GM19395 (cell line): ENCODE measurements around the gene UNC5B.

Experiments used
- ATAC-seq: cut with Tn5 transposase; IDR thresholded peaks from one replicate; pipeline ENCODE4 v1.9.1; 2021; ENCODE audit warnings: mild to moderate bottlenecking, moderate library complexity; ENCODE audit not compliant: unreplicated experiment

The UNC5B gene

DNA sequence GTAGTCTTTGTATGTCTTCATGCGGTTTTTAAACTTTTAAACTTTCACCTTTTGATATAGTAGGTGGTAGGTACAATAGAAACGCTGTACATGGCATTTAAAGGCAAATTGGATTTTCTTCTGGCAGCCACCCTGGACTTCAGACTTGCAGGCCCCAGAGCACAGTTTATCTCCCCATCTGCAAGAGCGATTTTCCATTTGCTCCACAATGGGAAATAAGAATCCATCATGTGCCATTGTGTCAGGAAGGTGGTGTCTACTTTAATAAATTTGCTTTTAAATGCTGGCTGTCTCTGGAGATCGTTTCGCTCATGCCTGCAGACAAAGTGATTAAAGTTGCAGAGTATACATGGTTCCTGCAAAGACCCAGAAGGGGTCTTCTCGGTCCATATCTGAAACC, 38.9 kb downstream of the UNC5B start:
- ATAC-seq: no peak

DNA sequence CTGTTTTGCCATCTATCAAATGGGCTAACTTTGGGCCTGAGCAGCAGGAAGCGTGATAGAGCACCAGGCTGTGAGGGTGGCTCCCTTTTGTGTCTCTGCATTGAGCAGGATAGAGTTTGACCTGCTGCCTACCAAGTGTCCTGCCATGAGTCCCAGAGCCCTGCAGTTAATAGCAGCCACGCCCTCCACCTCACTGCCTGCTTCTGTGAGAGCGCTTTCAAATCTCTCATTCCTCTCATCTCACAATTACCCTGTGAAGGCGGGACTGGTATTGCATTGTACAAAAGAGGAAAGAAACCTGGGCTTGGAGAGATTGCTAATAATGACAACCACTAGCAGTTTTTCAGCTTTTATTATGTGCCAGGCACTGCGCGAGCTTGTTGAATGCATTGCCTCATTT, 39.9 kb downstream of the UNC5B start:
- ATAC-seq: no peak

DNA sequence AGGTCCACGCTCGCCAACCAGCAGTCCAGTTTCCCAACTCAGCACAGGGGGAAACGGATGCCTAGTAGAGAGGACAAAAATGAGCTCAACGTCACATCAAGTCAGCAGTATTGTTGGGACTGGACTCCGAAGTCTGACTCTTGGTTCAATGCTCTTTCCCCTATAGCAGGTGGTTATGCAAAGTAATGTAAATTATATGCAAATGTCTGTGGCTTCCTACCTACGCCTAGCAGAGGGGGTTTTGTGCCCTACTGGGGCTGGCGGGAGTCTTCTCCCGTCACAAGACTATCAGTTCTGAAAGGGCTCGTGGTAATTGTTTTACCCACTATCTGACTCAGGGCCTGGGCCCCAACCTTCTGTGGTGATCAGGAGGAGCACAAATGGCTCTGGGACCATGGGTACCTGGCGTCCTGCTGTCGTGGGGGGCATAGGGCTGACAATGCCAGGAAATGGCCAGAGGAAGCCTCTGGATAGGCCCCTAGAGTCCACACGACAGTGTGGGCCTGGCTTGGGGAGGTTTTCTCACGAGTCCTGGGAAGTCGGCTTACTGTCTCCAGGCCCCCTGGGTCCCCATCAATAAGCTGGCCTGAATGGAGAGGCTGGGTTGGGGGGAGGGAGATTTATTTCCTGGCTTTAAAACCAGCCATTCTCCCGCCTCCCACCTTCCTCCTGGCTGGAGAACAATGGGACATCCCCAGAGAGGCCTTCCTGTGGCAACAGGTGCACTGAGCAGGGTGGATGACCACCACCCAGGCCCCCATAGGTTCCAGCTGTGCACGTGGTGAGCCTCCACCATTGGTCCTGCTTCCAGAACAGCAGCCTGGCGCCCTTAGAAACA, 41.8 kb downstream of the UNC5B start:
- no peak for ATAC-seq

DNA sequence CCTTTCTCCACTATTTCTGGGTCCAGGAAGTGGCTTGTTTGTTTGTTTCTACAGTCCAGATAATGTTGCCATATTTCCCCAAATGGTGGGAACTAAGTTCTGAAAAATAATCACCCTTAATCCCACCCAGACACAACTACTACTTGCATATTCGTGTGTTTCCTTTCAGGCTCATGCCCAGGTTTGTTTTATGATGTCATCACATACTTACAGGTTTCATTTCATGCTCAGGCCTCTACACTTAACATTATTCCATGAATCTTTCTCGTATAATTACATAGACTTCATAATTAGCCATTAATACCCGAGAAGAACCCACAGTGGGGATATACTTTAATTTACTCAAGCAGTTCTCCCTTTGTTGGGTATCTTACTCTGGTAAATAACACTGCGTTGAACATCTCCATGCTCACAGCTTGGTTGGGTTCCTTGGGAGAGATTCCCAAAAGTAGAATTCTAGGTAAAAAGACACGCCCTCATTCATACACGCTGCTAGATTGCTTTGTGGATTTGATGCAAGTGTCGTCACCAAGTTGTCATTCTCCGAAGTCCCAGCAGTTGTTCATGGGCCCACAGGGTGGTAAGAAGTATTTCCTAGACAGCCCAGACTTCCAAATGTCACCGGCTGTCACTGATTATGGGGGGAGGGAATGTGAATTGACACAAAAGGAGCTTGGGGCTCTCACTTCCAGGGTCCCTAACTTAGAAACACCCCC, 42.6 kb downstream of the UNC5B start:
- ATAC-seq: no peak

DNA sequence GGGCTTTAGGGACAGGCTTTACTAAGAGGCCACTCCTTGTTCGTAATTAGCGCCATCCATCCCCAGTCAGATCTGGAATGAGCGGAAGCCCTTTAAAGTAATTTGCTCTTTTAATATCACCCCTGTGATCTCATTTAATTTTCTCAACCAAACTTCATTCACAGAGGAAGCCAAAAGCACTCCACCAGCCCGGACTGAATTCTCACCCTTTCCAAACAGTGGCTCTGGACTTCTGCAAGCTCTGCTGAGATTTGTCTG, 43.1 kb downstream of the UNC5B start:
- ATAC-seq: no peak

DNA sequence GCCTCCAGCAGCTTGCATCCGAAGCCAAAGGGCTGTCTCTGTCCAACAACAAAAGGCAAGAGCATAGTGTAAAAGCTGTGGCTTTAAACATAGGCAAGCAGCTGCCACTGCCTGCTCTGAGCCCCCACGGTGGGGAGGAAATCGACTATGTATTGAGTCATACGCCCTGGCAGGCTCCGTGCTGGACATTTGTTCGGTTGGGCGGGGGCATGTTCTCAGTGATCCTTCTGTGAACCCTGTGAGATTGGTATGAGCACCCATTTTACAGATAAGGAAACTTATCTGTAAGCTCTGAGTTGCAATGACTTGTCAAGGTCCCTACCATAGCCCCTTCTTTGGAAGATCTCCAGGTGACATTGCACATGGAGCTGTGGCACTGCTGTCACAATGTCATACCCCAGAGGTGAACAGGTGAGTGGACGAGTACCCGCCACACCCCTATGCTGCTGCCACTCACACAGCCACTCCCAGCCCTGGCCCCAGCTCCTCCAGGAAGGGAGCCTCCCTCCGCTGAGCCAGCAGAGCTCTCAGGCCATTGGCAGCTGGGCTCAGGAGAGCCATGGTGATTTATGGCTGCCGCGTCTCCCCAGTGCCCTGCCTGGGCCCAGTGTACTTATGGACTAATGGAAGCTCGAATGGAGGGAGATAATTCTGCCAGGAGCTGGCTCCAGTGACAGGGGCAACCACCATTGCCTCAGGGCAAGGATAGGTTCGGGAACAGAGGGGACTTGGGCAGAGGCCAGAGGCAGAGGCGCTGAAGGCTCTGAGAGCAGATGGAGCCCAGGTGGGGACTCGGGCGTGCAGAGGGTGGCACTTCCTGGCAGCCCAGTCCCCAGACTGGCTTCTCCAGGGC, 43.7 kb downstream of the UNC5B start:
- ATAC-seq: no peak

DNA sequence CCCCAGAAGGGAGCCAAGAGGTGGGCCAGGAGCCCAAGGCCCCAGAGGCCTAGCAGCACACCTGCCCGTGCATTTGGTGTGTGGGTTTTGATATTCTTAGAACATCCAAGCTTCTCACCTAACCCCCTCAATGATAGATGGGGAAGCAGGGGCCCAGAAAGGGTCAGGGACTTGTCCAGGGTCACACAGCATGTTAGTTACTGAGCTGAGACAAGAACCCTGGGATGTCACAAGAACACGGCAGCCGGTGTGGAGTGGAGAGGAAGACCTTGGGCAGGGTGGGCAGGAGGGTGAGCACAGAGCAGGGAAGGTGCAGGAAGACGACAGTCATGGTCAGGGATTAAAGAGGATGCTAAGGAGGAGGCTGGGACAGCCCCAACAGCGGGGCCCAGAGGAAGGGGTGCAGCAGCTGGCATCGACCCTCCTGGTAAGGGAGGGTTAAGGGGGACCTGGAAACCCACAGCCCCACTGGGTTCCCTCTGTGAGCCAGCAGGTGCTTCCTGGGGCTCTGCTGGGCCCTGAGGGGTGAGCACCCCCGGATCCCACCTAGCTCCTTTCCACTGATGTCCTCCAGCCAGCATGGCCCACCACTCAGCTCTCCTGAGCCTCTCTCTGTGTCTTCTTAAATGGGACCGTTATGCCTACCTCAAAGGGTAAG, 44.4 kb downstream of the UNC5B start:
- no peak for ATAC-seq

DNA sequence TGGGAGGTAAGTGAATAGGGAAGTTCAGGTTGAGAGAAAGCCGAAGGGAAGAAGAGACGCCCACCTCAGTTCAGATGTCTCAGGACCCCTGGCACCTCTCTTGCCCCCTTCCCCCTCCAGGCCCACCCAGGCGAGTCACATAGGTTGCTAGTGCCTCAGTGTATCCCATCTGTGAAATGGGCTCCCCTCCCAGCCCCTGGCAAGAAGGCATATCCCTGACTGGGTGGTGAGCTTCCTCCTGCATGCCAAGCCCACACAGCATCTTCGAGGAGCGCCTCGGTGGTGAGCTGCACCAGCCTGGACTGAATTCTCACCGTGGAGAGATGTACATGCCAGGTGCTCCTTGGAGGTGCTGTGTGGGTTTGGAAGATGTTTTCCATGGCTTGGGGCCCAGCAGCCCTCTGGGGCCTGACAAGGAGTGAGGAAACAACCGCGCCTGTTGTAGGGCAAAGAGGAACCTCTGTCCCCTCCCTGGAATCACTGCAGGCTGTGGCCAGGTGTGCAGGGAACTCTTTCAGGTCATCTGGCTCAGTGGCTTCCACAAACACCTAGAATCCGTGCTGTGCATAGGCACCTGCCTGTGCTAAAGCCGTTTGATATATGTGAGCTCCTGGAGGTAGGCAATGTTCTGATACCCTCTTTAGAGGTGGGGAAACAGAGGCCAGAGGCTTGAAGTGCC, 45.1 kb downstream of the UNC5B start:
- no peak for ATAC-seq

DNA sequence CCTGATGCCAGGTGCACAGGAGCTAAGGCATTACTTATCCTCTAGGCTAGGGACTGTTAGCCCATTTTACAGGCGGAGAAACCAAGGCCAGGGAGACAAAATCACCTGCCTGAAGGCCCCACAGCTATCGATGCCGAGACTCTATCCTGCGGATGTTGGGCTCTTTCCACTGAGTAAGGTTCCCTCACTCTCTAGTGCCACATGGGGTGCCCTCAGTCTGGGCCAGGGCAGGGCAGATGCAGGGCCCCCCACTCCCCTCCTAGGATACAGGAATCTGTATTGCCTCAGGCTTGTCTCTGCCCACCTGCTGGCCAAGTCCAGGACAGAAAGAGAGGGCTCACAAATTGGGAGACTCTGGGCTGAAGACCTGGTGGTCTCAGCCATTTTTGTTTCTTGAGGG, 45.7 kb downstream of the UNC5B start:
- no peak for ATAC-seq

DNA sequence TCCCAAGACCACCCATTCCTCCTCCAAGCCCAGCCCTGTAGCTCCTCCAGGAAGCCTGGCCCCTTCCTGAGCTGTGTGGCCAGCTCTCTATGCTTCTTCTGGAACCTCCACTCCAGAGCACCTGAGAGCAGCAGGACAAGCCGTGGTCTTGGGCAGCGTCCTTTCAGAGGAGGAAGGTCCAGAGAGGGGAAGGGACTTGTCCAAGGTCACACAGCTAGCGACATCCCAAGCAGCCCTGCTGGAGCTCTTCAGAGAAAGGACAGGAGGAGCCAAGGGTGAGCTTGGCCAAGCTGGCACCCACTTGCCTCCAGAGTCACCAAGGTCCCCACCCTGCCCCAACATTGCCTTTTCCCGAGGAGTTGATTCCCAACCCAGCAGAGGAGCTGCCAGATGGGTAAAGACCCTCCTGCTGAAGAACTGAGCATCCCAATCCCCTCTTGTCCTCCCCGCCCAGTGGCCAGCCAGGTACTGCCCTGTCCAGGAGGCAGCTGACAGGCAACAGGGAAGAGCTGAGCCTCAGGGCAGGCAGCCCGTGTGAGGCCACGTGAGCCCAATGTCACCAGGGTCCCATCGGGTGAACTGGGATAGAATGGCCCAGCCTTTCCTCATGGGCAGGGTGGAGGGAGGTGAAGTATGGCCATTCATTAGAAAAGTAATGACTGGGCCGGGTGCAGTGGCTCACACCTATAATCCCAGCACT, 46.2 kb downstream of the UNC5B start:
- ATAC-seq: no peak

DNA sequence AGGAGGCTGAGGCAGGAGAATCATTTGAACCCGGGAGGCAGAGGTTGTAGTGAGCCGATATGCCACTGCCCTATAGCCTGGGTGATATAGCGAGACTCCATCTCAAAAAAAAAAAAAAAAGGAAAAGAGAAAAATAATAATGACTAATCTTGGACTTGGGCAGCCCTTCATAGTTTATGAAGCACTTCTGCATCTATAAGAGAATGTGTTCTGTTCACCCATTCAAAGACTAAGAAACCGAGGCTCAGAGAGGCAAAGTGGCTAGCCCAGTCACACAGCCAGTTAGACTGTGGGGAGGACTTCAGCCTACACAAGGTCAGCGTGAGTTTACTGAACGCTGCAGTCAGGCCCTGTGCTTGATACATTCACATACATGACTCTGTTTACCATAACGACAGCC, 46.9 kb downstream of the UNC5B start:
- ATAC-seq: no peak

DNA sequence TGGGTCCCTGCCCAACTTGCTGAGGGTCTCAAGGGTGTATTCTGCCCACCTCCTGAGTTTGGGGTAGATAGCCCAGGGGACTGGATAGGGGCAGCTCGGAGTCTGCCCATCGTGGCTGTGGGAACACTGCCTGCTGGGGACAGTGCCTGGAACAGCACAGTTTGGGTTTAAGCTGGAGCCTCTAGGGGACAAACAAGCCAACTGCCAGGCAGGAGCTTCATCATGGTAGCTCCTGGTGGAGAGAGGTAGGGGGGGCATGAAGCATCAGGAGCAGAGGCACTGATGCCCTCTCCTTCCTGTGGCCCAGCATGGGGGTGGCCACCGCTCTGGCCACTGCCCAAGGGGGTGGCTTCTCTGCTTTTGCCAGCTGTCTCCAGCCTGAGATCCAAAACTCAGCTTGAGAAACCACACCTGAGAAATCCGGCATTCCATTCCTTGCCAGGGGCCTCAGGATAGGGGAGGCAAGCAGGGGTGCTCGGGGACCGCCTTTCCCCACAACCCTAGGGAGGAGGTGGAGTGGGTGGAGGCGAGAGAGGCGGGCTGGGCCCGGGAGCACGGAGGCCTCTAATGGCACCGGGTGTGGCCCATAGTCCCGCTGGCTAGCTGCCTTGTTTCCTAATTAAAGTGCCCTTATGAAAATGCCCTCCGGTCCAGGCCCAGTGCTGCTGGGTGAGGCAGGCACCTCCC, 47.6 kb downstream of the UNC5B start:
- no peak for ATAC-seq

DNA sequence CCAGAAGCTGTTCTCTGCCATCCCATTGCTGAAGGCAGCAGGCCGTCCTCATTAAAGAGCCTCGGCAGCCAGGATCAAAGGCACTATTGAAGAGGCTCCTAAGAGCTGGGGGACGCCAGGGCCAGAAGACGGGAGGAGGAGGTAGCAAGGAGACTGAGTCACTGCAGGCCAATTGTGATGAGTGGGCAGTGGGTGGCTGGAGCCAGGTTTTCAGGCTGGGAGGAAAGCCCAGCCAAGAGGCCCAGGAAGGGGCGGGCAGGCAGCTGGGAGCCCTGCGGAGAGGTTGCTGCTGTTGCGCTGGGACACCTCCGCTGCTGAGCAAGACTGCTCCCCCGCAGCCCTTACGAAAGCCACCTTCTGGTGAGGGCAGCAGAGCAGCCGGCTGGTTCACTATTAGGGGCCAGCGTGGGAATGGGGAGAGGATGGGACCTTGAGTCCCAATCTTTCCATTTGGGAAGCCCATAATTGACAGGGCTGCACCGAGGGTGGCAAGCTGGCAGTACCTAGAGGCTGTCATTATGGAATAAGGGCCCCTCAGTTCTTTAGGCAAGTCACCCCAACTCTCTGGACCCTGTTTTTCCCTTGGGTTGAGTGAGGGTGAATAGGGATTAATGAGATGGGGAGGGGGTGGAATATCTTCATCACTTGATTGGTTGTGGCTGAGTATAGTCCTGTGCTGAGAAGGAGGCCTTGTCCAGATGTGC, 48.4 kb downstream of the UNC5B start:
- no peak for ATAC-seq

DNA sequence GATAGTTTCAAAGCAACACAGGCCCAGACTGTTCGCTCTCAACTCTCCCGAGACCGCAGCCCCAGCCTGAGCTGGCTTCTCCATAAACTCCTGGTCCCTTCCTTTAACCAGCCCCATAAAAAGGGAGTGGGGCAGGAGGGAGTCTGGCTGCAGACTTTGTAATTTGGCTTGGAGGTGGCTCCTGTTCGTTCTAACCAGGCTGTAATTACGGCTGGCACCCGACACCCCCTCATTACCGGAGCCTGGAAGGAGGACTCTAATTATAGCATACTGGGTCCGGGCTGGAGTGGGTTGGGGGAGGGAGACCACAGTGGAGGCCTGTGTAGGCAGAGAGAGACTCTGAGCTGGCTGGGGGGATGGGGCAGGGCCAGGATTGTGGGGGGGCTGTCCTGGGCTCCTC, 49.7 kb downstream of the UNC5B start:
- ATAC-seq: no peak

DNA sequence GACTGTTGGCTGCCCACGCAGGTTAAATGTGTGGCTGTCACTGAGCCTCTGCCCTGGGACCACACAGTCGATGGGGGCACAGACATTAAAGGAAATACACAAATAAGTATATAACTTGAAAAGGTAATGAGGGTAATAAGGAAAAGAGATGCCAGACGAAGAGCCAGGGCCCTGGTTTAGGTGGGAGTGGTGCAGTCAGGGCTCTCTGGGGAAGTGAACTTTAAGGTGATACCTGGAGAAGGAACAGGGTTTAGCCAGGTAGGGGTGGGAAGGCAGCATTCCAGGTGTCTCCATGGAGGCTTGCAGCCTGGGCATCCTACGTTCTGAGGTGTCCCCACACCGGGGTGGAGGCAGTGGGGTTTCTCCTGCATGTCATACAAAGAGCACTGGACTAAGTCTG, 50.4 kb downstream of the UNC5B start:
- ATAC-seq: no peak

DNA sequence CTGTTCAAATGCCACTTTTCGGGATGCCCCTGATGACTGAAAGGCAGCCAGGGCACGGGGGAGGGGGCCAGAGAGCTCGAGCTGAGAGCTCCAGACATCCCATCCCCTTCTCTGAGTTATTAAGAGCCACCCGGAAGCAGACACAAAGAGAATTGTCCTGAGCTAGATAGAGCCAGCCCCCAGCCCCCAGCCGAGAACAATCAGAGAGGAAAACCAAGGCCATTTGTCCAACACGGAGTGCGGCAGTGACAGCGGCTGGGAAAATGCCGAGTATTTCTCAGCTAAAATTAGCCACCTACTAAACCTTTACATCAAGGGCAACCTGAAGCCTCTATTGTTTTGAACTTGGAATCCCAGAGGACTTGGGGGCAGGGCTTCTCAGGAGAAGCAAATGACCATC, 51.0 kb downstream of the UNC5B start:
- no peak for ATAC-seq

DNA sequence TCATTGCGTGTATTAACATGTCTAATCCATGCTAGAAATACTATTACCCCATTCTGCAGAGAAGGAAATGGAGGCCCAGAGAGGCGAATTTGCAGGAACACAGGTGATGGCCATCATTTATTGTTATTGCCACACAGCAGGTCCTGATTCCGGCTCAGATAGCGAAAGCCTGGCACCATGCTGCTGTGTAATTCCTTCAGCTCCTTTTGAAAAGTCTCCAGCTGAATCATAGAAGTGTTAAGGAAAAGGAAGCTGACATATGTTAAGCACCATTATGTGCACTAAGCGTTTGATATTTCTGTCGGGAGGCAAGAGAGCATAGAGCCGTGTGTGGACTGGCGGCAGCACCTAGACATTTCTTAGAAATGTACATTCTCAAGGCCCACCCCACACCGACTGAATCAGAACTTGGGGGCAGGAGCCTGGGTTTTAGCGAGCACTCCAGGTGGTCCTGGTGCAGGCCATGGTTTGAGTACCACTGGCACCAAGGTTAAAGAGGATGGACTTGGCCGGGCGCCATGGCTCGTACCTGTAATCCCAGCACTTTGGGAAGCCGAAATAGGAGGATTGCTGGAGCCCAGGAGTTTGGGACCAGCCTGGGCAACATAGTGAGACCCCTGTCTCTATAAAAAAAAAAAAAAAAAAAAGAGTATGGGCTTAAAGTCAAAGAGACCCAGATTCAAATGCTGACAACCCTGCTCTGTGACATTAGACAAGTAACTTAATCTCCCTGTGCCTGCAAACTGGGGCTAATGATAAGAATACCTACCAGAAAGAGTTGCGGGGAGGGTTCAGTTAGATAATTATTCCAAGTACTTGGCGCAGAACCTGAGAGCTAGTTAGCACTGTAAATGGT, 52.2 kb downstream of the UNC5B start:
- ATAC-seq: no peak

DNA sequence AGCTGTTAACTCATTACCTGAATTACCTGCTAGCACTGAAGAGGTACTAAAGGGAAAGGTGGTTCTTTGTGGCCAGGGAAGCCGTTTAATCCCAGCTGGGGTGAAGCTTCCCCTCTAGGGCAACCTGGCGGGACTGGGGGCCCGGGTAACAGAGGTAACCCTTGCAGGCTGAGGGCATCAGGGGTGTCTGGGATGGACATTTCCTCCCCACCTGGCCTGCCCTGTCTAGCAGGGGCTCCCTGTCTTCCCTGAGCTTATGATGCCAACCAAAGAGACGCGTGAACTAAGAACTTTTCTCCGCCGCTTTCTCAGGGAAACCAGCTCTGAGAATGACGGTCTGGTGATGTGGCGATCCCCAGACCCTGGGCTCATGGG, 52.8 kb downstream of the UNC5B start:
- no peak for ATAC-seq
